ENCODE results near the gene PPFIA3.
"Not testable (repeated sequence)": the region's sequence is repeated elsewhere in the genome, so short reads cannot be mapped to it uniquely, and the experiment has no call there.

PPFIA3 gene

GRCh38 chr19:49125025-49125731 lies 5.8 kb downstream of the PPFIA3 start:
- no peak for DNase-seq (ENCODE audit: low read depth)

GRCh38 chr19:49126575-49126974 lies 7.2 kb downstream of the PPFIA3 start:
- no peak for DNase-seq (ENCODE audit: low read depth)

GRCh38 chr19:49127225-49127624 lies 7.9 kb downstream of the PPFIA3 start:
- not testable (repeated sequence) for DNase-seq (ENCODE audit: low read depth)

- DNase-seq (ENCODE audit: low read depth) = peak; percentile 90
These were observed 8.6 kb downstream of the PPFIA3 start for GRCh38 chr19:49127674-49128544.

GRCh38 chr19:49128545-49129237 lies 9.3 kb downstream of the PPFIA3 start:
- DNase-seq (ENCODE audit: low read depth) = no peak

GRCh38 chr19:49129238-49129583 lies 9.9 kb downstream of the PPFIA3 start:
- no peak for DNase-seq (ENCODE audit: low read depth)

GRCh38 chr19:49130325-49130724 lies 11.0 kb downstream of the PPFIA3 start:
- no peak for DNase-seq (ENCODE audit: low read depth)

GRCh38 chr19:49132974-49133609 lies 13.7 kb downstream of the PPFIA3 start:
- no peak for DNase-seq (ENCODE audit: low read depth)

GRCh38 chr19:49133621-49134454 lies 14.5 kb downstream of the PPFIA3 start:
- no peak for DNase-seq (ENCODE audit: low read depth)

GRCh38 chr19:49135686-49136085 lies 16.3 kb downstream of the PPFIA3 start:
- DNase-seq (ENCODE audit: low read depth) = no peak

- DNase-seq (ENCODE audit: low read depth) = no peak
These were observed 17.4 kb downstream of the PPFIA3 start for GRCh38 chr19:49136771-49137171.

- no peak for DNase-seq (ENCODE audit: low read depth)
These were observed 21.6 kb downstream of the PPFIA3 start for GRCh38 chr19:49140951-49141350.

- no peak for DNase-seq (ENCODE audit: low read depth)
These were observed 22.0 kb downstream of the PPFIA3 start for GRCh38 chr19:49141352-49141751.

GRCh38 chr19:49142866-49143335 lies 23.6 kb downstream of the PPFIA3 start:
- no peak for DNase-seq (ENCODE audit: low read depth)

GRCh38 chr19:49145573-49146407 lies 26.4 kb downstream of the PPFIA3 start:
- DNase-seq (ENCODE audit: low read depth) = peak; percentile 56

GRCh38 chr19:49146408-49146770 lies 27.0 kb downstream of the PPFIA3 start:
- DNase-seq (ENCODE audit: low read depth) = not testable (repeated sequence)

- DNase-seq (ENCODE audit: low read depth) = no peak
These were observed 28.8 kb downstream of the PPFIA3 start for GRCh38 chr19:49148044-49148682.

GRCh38 chr19:49148784-49149651 lies 29.7 kb downstream of the PPFIA3 start:
- peak; percentile 41 for DNase-seq (ENCODE audit: low read depth)

GRCh38 chr19:49149652-49150105 lies 30.3 kb downstream of the PPFIA3 start:
- no peak for DNase-seq (ENCODE audit: low read depth)
